ENCODE data around the gene CTNND2.

Gene CTNND2

GRCh38 chr5:11679676-11680075 is 224.6 kb downstream of the CTNND2 start:
- H3K4me3 ChIP-seq (ENCODE audit: low read length): no peak overlapping the region
- DNase-seq (ENCODE audit: low read depth): no peak
- TF ChIP-seq CTCF (conservative IDR thresholded peaks at IDR 0.05; ENCODE audit: low read depth, low read length): no peak

GRCh38 chr5:11675184-11675583 is 229.1 kb downstream of the CTNND2 start:
- no peak for TF ChIP-seq CTCF (conservative IDR thresholded peaks at IDR 0.05; ENCODE audit: low read depth, low read length)
- no peak for DNase-seq (ENCODE audit: low read depth)
- no peak overlapping the region for H3K4me3 ChIP-seq (ENCODE audit: low read length)

GRCh38 chr5:11672385-11673085 is 231.7 kb downstream of the CTNND2 start:
- no peak for DNase-seq (ENCODE audit: low read depth)
- H3K4me3 ChIP-seq (ENCODE audit: low read length): no peak overlapping the region
- TF ChIP-seq CTCF (conservative IDR thresholded peaks at IDR 0.05; ENCODE audit: low read depth, low read length): no peak

- no peak for TF ChIP-seq CTCF (conservative IDR thresholded peaks at IDR 0.05; ENCODE audit: low read depth, low read length)
- no peak for DNase-seq (ENCODE audit: low read depth)
- H3K4me3 ChIP-seq (ENCODE audit: low read length): no peak overlapping the region
Measured at GRCh38 chr5:11658376-11658775, 245.9 kb downstream of the CTNND2 start.

GRCh38 chr5:11656916-11657315 is 247.3 kb downstream of the CTNND2 start:
- no peak for TF ChIP-seq CTCF (conservative IDR thresholded peaks at IDR 0.05; ENCODE audit: low read depth, low read length)
- H3K4me3 ChIP-seq (ENCODE audit: low read length): no peak overlapping the region
- DNase-seq (ENCODE audit: low read depth): no peak

GRCh38 chr5:11655681-11656080 is 248.6 kb downstream of the CTNND2 start:
- no peak for DNase-seq (ENCODE audit: low read depth)
- no peak for TF ChIP-seq CTCF (conservative IDR thresholded peaks at IDR 0.05; ENCODE audit: low read depth, low read length)
- no peak overlapping the region for H3K4me3 ChIP-seq (ENCODE audit: low read length)

- no peak for DNase-seq (ENCODE audit: low read depth)
- H3K4me3 ChIP-seq (ENCODE audit: low read length): no peak overlapping the region
- TF ChIP-seq CTCF (conservative IDR thresholded peaks at IDR 0.05; ENCODE audit: low read depth, low read length): no peak
Measured at GRCh38 chr5:11650936-11651335, 253.3 kb downstream of the CTNND2 start.

All from retinal pigment epithelial cell (primary cell).